Gastroesophageal sphincter (tissue), 3 donors: ENCODE data around the gene MAPKAPK3.

Experiments
- CTCF ChIP-seq, 4 experiments: fragments of 200-600 bp in 2 of 4; fragments of 450-650 bp in 2 of 4; sonication (generic) in 1 of 4; IDR thresholded peaks; one replicate each; pipeline ENCODE4 v1.5.1; 2017 to 2019; ENCODE audit warnings: antibody characterized with exemption in 4 of 4, mild to moderate bottlenecking in 2 of 4, moderate library complexity in 2 of 4
- EP300 ChIP-seq: sonication (generic); formaldehyde crosslinking; IDR thresholded peaks from one replicate; pipeline ENCODE4 v1.6.1; 2017; ENCODE audit warnings: antibody characterized with exemption, mild to moderate bottlenecking

- TF ChIP-seq CTCF (IDR thresholded peaks at IDR 0.05) (no peak), EP300 (no peak)
These were observed 12.0 kb upstream of the MAPKAPK3 start for GRCh38 chr3:50604628-50605588.
